OCI-LY7 (cell line): ENCODE measurements around the gene RPAIN.

ENCODE experiments used
- CTCF ChIP-seq: fragments of 200-600 bp; sonication (generic); conservative IDR thresholded peaks from 2 replicates; pipeline ENCODE4 v1.5.1; 2014; ENCODE audit warnings: mild to moderate bottlenecking, antibody characterized with exemption, low read length, moderate library complexity, mixed read lengths
- EZH2phosphoT487 ChIP-seq: fragments of 200-600 bp; sonication (generic); IDR thresholded peaks from 2 replicates; pipeline ENCODE4 v1.6.1; 2018; ENCODE audit warnings: low read depth, borderline replicate concordance, mild to moderate bottlenecking, mixed run types, antibody characterized with exemption, low read length, moderate library complexity, mixed read lengths

DNA sequence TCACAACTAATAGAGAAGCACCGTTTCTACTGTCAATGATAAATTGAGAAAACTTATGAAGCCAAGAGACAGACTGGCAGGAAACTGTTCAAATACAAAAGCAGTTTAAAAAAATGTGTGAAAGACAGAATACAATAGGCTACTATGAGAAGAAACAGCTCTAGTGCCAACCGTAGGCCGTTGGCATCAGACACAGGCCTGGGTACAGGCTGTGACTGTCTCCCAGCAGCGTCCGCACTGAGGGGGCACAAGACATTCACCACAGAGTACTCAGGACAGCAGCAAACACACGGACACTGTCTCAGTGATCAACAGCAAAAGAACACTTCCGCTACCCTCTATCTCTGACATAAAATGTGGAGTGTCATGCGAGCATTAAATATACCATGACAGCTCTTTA lies 26.8 kb downstream of the RPAIN start:
- TF ChIP-seq CTCF (no peak), EZH2phosphoT487 (no peak)
